Glomerular visceral epithelial cell (primary cell): ENCODE measurements around the gene DIO1.

ENCODE experiments used
- DNase-seq: peaks from one replicate; pipeline ENCODE4 v3.0.0-alpha.2; 2016; ENCODE audit errors: extremely low spot score

DIO1 gene

DNA sequence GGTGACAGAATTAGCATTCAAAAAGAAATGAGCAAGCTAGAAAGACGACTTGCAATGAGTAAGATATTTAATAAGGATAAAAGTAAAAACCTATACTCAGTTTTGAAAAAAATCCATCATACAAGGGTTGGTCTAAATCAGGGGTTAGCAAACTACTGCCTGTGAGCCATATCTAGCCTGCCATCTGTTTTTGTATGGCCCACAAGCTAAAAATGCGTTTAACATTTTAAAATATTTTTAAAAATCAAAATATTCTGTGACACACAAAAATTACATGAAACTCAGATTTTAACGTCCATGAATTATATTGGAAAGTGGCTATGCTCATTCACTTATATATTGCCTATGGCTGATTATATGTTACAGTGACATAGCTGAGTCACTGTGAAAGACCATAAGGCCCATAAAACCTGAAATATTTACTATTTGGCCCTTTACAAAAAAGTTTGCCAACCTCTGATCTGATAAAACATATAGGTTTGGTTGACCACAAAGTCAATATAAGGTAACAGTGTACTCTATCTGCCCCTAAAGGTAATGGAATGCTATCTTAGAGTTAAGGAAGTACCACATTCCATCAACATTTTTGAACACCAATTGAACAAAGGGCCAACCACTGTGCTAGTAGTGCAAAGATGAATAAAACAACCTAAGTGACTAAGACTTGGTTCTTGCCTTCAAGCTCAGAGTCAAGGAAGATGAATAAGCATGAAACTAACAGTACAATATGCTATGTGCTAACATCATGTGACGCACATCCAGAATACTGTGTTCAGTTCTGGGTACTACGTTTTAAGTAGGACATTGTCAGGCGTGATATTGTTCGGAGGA is 48.4 kb downstream of the DIO1 start:
- DNase-seq = no peak

DNA sequence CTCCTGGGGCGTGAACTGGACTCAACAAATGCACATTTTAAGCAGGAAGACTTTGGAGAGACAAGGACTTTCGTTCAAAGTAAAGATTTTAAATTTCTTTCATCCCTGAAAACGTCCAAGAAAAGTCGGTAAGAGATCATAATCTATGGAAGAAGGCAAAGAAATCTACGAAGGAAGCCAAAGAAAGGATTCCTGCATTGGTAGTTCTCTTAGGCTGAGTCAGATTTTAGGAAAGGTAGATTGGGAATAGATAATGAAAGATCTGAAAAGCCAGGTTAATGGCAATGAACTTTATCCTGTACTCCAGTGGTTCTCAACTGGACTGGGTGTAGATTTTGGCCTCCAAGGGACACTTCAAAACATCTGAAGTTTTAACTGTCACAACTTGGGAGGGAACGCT is 49.1 kb downstream of the DIO1 start:
- no peak for DNase-seq

DNA sequence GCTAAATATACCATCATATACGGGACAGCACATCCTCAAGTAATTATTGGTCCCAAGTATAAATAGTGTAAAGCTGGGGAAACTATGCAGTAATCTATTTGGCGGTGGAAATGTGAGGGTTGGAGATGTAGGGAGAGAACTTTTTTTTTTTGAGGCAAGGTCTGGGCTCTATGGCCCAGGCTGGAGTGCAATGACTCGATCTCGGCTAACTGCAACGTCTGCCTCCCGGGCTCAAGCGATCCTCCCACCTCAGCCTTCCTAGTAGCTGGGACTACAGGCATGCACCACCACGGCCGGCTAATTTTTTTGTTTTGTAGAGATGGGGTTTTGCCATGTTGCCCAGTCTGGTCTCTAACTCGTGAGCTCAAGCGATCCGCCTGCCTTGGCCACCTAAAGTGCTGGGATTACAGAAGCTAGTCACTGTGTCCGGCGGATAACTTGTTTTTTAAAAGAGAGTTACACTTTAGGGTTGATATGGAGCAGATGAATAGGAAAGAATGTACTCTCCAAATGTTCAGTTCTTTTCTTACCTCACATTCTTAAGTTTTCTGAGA is 49.6 kb downstream of the DIO1 start:
- no peak for DNase-seq

DNA sequence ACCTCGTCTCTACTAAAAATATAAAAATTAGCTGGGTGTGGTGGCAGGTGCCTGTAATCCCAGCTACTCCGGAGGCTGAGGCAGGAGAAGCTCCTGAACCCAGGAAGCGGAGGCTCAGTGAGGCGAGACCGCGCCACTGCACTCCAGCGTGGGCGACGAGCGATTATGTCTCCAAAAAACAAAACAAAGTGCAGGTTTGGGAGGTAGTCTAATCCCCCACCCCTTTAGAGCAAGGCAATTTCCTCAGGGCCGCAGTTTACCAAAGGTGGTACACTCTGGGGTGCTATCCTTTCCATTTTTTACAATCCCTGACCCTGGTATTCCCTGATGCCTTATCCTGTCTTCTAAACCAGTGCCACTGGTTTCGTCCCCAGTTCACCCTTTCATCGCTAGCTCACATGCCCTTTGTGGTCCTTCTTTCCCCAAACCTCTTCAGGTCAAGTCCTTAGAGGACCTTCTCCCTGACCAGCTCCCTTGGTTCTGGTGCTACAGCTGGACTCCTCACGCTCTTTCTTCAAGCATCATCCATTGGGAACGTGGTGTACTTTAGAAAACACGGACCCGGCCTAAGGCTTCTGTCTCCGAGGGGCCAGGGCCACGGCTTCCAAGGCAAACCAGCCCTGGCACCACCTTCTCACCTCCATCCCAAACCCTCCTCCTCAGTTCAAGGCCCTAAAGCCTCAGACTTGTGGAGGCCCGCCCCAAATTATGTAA is 50.6 kb downstream of the DIO1 start:
- peak; percentile 17 for DNase-seq

DNA sequence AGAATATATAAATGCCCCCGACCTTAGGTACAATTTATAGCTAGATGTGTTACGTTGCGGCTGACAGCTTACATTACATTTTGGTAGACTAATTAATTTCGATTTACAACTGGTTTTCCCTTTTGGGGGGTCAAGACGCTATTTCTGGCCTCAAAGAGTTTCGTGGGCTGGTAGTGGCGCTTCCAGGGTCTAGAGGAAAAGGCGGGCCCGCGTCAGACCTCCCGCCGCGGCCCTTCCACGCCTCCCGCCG is 51.1 kb downstream of the DIO1 start:
- no peak for DNase-seq

DNA sequence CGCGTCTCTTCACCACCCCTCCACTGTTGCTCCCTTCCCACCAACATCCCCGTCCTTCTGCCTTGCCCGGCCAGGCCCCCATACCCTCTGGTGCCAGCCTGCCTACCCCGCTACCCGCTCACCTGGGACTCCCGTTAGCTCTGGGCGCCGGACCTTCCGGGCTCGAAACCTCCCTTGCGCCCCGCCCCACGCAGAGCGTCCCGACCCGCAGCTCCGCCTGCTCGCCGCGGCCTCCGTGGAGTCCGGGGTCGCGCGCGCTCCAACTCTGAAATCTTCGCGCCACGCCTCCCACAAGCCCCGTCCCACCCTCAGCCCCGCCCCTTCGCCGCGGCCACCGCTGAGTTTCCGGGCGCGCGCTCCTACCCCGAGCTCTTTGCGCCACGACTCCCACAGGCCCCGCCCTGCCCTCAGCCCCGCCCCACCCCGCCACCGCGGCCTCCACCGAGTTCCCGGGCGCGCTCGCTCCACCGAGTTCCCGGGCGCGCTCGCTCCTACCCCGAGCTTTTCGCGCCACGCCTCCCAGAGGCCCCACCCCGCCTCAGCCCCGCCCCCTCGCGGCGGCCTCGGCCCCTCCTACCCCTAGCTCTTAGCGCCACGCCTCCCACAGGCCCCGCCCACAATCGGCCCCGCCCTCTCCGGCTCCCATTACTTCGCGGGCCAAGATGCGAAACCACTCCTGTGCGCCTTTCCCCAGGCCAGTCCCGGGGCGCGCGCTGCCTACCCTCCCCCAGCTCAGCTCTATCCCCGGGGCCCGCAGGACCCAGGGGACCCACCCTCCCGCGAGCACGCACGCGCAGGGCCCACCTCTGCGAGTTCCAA is 51.7 kb downstream of the DIO1 start, which contains the start of gene IFT25:
IFT25 (minus strand) TSS at position 267 of the 819 bp plus-strand sequence. CDS start 5,617 bp downstream, outside the sequence.
- DNase-seq = peak; percentile 99

DNA sequence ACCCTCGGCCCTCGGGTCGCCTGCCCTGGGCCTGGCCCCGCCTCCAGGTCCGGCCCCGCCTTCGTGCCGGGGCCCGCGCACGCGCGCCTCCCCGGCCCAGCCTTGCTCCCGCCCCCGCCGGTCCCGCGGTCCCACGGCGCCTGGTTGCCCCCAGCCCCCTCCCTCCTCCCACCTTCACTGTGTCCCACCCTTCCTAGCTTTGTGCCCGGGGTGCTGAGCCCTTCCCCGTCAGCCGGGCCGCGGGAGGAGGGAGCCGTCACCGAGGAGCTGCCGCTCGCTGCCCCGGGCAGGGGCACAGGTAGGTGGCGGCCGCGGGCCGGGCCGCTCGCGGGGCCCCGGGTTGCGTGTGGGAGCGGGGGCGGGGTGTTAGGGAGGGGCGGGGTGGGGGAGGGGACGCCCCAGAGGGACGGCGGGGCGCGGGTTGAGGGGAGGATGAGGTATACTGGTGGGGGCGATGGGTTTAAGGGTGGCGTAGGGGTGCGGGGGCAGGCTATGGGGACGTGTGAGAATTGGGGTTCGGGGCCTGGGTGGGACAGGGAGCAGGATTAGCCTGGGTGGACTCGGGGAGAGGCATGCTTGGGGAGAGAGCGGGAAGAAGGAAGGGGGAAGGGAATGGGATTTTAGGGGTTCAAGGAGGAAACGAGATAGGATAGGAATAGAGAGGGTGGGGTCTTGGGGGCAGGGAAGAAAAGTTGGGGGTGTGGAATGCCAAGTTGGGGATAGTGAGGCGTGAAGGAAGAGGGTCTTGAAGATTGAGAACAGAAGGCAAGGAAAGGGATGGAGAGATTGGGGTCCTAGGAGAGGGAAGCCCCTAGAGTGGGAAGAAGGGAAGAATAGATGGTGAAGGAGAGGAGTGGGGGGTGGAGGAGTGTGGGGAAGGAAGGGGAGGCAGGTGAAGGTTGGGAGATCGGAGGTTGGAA is 52.5 kb downstream of the DIO1 start, which contains the start of gene LRRC42:
LRRC42 (plus strand) TSS at position 99 of the 920 bp plus-strand sequence. CDS start 5,650 bp downstream, outside the sequence.
- no peak for DNase-seq

DNA sequence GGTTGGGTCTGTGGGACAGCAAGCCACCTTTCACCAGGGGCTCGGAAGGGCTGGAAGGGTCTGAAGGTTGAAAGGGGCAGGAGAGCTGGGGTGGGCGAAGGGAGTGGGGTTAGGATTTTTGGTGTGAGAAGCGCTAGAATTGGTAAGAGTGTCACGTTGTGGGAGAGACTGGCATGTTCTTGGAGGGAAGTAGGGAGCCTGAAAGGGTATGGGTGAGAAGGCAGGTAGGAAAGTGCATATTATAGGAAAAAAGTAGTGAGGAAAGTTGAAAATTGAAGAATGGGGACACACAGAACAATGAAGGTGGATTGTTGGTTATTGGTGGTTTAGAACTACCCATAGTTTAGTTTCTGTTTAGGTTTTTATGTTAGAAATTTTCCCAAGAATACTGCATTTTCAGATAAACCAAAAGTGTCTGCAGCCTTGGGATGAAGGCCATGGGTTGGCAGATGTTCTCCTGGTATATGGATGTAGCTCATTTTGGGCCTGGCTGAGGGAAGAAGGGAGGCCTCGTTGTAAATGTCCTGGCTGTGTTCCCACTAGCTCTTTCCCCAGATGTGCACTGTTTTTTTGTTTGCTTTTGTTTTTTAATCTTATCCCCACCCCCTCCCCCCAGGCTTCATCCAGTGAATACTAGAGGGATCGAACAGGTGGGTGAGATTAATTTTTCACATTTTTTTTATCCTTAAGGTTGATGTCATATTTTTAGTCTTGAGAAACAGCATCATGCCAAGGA is 53.4 kb downstream of the DIO1 start:
- no peak for DNase-seq

DNA sequence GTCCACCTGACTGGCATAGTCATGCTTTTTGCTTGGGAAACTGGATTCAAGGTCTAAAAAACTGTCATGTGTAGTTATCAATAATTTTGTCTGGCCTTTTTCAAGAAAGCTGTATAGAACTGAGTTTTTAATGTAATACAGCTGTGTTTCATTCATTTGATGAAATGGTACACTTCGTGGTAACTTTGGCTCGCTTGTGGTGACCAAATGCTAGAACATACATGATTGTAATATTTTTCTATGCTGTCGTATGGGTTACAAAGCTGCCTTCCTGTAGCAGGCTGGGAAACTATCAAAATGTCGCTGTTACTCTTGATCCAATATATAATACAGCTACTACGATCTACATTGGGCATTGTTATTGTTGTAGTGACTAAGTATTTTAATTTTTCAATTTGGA is 54.3 kb downstream of the DIO1 start:
- no peak for DNase-seq

DNA sequence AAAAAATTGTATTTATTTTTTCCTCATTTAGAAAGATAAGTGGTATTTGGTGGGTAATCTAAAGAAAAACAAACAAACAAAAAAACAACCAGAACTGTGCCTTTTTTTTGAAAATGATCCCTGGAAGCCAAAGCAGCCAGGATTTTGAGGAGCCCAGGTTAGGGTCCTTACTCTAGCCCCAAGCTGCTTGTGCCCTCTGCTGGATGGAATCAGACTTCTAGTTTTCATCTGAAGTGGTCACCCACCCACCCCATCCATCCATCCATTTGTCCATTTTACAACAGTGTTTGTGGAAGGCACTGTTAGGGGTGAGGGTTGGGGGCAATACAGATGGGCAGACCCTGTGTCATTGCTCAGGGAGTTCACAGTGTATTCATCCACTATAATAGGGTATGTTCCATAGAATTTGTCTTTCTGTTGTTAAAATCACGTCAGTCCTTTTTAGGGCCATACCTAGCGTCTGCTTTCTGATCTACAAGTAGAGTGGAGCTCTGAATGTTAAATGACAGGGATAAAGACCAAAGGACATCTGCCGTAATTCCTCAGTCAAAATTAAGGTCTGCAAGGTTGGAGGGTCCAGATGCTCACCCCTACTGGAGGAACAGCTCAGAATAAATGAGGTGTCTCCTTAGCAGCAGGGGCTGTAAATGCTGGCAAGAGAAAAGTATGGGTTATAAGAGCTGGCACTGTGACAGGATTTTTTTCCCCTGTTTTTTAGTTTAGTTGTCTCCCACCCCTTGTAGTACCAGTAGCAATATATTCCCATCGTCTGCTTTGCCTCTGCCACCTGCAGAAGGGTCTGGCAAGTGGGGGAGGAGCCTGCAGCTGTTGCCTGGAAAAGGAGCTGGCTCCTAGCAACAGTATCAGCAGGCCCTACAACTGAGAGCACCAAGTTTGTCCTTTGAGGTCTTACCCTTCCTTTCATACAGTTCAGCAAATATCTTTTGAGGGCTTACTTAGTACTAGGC is 55.3 kb downstream of the DIO1 start:
- peak; percentile 56 for DNase-seq

DNA sequence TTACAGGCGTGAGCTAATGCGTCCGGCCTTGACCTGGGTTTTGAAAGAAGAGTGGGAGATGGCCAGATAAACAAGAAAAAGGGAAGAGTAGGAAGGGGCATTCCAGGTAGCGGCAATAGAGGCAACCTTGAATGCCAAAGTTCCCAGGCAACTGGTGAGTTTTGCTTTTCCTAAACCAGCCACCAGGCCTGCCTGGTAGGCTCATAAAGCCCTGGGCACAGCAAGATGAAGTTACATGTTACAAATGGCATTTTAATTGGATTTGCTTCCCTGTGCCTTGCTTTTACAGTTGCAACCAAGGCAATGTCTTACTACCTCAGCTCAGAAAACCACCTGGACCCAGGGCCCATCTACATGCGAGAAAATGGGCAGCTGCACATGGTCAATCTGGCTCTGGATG is 57.7 kb downstream of the DIO1 start:
- no peak for DNase-seq

DNA sequence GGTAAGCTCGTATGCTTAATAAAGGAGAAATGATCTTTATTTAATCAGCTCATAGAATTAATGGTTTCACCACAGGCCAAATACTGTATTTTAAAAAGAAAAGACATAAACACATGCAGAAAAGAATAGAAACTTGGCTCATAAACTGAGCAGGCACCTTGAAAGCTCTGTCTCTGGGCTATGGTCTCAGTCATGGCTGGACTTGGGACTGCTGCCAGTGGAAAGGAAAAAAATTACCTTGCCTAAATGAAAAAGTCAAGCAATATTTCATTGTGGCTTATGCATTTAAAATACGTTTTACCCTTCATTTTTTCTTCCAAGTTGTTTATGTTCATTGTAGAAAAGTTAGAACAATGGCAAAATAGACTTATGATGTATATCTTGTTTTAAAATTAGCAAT is 60.1 kb downstream of the DIO1 start:
- no peak for DNase-seq

DNA sequence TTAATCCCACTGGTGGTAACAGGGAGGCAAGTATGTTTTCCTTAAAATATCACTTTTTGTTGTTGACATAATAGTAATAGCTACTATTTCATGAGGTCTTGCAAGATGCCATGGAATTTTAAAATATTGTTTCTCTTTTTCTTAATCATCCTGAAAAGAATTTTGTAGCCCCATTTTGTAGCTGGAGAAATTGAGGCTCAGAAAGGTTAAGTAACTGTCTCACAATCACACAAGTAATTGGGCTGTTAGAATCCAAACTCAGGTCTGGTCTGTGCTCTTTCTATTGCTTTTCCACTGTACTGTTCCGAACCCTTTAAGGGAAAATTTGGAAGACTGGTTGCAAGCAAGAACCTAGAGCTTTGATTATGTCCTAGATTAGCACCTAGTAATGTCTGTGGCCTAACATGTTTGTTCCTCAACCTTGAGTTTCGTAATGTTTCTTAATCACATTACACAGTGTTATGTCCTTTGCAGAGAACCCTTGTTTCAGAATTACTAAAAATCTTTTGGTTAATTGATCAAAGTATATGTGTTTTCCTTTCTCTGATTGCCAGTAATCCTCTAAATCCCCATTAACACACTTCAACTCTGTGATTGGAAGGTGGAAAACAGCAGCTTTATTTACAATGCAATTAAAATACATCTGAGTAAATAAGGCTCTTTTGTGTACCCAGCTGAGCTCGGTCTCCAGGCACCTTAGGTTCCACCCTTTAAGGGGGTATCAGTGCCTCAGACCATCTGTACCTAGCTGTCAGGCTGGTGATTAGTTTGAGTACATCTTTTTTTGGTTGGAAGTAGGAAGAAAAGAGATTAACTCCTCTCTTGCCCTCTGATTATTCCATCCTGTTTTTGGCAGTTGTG is 62.6 kb downstream of the DIO1 start:
- no peak for DNase-seq

DNA sequence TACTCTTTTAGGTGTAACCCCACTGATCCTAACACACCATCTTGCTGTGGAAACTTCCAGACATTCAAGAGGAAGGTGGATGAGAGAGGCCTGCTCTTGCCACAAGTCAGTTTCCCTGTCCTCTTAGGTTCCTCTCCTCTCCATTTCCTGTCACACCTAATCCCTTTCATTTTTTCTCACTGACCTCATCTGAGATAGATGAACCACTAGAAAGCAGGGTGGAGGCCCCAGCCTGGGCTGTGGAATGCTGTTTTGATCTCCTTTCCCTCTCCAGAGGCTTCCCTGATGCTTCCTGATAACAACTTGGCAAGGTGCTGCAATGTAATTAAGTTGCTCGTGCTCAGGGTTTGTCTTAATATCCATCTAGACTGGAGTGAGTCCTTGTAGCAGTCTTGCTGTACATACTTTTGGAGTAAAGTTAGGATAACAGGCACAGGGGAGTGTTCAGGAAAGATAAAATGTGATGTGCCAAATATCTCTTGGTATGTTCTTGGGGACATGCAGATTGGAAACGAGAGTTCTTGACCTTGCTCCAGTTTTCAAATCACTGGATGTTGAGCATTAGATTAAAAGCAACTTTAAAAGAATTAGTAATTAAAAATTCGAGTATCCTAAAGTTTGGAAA is 63.3 kb downstream of the DIO1 start:
- peak; percentile 76 for DNase-seq

DNA sequence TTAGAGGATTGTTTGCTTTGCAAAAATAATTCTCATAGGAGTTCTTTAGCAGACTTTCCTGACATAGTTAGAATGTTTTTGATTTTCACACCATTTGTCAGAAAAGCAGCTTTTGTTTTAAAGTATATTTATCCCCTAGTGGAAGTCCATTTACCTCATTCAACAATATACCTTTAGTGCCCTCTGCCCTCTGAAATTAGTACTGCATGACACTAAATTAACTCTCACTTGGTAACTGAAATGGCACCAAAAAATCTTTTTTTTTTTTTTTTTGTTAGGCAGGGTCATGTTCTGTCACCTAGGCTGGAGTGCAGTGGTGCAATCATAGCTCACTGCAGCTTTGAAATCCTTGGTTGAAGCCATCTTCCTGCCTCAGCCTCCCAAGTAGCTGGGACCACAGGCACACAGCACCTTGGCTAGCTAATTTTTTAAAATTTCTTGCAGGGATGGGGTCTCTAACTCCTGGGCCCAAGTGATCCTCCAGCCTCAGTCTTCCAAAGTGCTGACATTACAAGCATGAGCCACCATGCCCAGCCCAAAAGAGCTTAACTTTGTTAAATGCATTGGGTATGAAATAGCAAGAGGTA is 65.8 kb downstream of the DIO1 start:
- peak; percentile 43 for DNase-seq
